IgD-negative memory B cell (primary cell): Measurements from ENCODE around the gene DCLRE1C. TPM values are rescaled to one million over a fixed set of nuclear protein-coding genes. Genes with fewer than 3 reads are reported as not detected.

Source experiments
- H3K27ac Mint-ChIP-seq, 3 donors: one replicate each; pipeline ENCODE4 v1.8.0; 2020 to 2022; ENCODE audit warnings: mild to moderate bottlenecking in 3 of 3, mixed read lengths in 3 of 3, moderate library complexity in 1 of 3
- H3K27me3 Mint-ChIP-seq: one replicate; pipeline ENCODE4 v1.8.0; 2021; ENCODE audit warnings: mixed read lengths
- H3K36me3 Mint-ChIP-seq: one replicate; pipeline ENCODE4 v1.8.0; 2020; ENCODE audit warnings: mild to moderate bottlenecking, mixed read lengths
- H3K4me1 Mint-ChIP-seq, 3 donors: one replicate each; pipeline ENCODE4 v1.8.0; 2020 to 2022; ENCODE audit warnings: mixed read lengths in 3 of 3, mild to moderate bottlenecking in 1 of 3
- H3K4me3 Mint-ChIP-seq, 4 donors: one replicate each; pipeline ENCODE4 v1.8.0; 2020 to 2022; ENCODE audit warnings: mild to moderate bottlenecking in 4 of 4, mixed read lengths in 4 of 4, moderate library complexity in 3 of 4
- H3K9me3 Mint-ChIP-seq, 3 donors: one replicate each; pipeline ENCODE4 v1.8.0; 2020 to 2021; ENCODE audit warnings: mixed read lengths in 3 of 3, mild to moderate bottlenecking in 1 of 3
- polyA plus RNA-seq: library from polyadenylated mRNA; unstranded; fragments of 300-500 nt; fragmentation: Illumina TruSeq; gene quantifications from one replicate; pipeline ENCODE4 v1.2.3, GENCODE V29; 2021

DCLRE1C gene
- polyA plus RNA-seq, 1 donor from 2014 or later = 49.7 TPM

GRCh38 chr10:14852236-14852635 is 101.7 kb downstream of the DCLRE1C start:
- H3K9me3 Mint-ChIP-seq = no peaks in the 10 kb centered on the region
- H3K36me3 Mint-ChIP-seq = peaks cover 6% of the 10 kb centered on the region
- no peak overlapping the region for H3K4me3 Mint-ChIP-seq
- peaks cover 0 to 1% (median 0%) of the 10 kb centered on the region in 3 donors for H3K4me1 Mint-ChIP-seq
- H3K27me3 Mint-ChIP-seq = no peaks in the 10 kb centered on the region
- no peak overlapping the region for H3K27ac Mint-ChIP-seq

Other genes with a start within 250 kb of the DCLRE1C start
- 113 TPM for gene FAM107B, start 179.2 kb downstream of the DCLRE1C start, polyA plus RNA-seq
- gene CDNF, start 116.1 kb downstream of the DCLRE1C start, polyA plus RNA-seq = 1.1 TPM
- 11.3 TPM for gene HSPA14, start 115.8 kb downstream of the DCLRE1C start, polyA plus RNA-seq
- 6.0 TPM for gene MSANTD7, start 115.8 kb downstream of the DCLRE1C start, polyA plus RNA-seq
- 0.43 TPM for gene SUV39H2, start 75.2 kb downstream of the DCLRE1C start, polyA plus RNA-seq
- 2.4 TPM for gene MEIG1, start 5.3 kb upstream of the DCLRE1C start, polyA plus RNA-seq
- gene OLAH, start 89.8 kb upstream of the DCLRE1C start, polyA plus RNA-seq = not detected
- not detected for gene ACBD7, start 134.7 kb upstream of the DCLRE1C start, polyA plus RNA-seq
- gene RPP38, start 143.3 kb upstream of the DCLRE1C start, polyA plus RNA-seq = 34.0 TPM
- gene NMT2, start 214.6 kb upstream of the DCLRE1C start, polyA plus RNA-seq = 6.8 TPM